ENCODE results near the gene TMEM184C.

The TMEM184C gene

GRCh38 chr4:147643616-147644015 is 26.4 kb downstream of the TMEM184C start:
- ATAC-seq, result no peak
- TF ChIP-seq ZNF8 (CRISPR knock-in tag; IDR thresholded peaks at IDR 0.05), result no peak
- TF ChIP-seq ZC3H10 (CRISPR knock-in tag; IDR thresholded peaks at IDR 0.05), result no peak

- no peak for TF ChIP-seq ARNTL (CRISPR knock-in tag; IDR thresholded peaks at IDR 0.05; ENCODE audit: borderline replicate concordance, low read depth)
- no peak for TF ChIP-seq RARB (CRISPR knock-in tag; IDR thresholded peaks at IDR 0.05)
- TF ChIP-seq ZFP3 (CRISPR knock-in tag; IDR thresholded peaks at IDR 0.05), result no peak
- TF ChIP-seq ZC3H10 (CRISPR knock-in tag; IDR thresholded peaks at IDR 0.05), result no peak
- no peak for TF ChIP-seq TSHZ2 (CRISPR knock-in tag; IDR thresholded peaks at IDR 0.05)
- no peak for TF ChIP-seq POU6F1 (CRISPR knock-in tag; IDR thresholded peaks at IDR 0.05; ENCODE audit: borderline replicate concordance, low read depth)
- no peak for TF ChIP-seq ZNF70 (CRISPR knock-in tag; IDR thresholded peaks at IDR 0.05)
- no peak for TF ChIP-seq OSR1 (CRISPR knock-in tag; IDR thresholded peaks at IDR 0.05)
- TF ChIP-seq ZFP30 (CRISPR knock-in tag; IDR thresholded peaks at IDR 0.05), result no peak
- no peak for TF ChIP-seq CREB5 (CRISPR knock-in tag; IDR thresholded peaks at IDR 0.05; ENCODE audit: low read depth)
- TF ChIP-seq ISL1 (CRISPR knock-in tag; IDR thresholded peaks at IDR 0.05), result no peak
- no peak for TF ChIP-seq GLIS3 (CRISPR knock-in tag; IDR thresholded peaks at IDR 0.05)
- TF ChIP-seq BACH2 (CRISPR knock-in tag; IDR thresholded peaks at IDR 0.05; ENCODE audit: borderline replicate concordance), result no peak
- TF ChIP-seq PPARA (CRISPR knock-in tag; IDR thresholded peaks at IDR 0.05; ENCODE audit: borderline replicate concordance), result no peak
- TF ChIP-seq TCF4 (CRISPR knock-in tag; IDR thresholded peaks at IDR 0.05; ENCODE audit: borderline replicate concordance), result no peak
- no peak for TF ChIP-seq TOX (CRISPR knock-in tag; IDR thresholded peaks at IDR 0.05; ENCODE audit: borderline replicate concordance)
- TF ChIP-seq ZNF8 (CRISPR knock-in tag; IDR thresholded peaks at IDR 0.05), result no peak
- no peak for TF ChIP-seq PATZ1 (CRISPR knock-in tag; IDR thresholded peaks at IDR 0.05; ENCODE audit: borderline replicate concordance)
- no peak for TF ChIP-seq SNAI2 (CRISPR knock-in tag; IDR thresholded peaks at IDR 0.05)
- TF ChIP-seq CSRNP3 (CRISPR knock-in tag; IDR thresholded peaks at IDR 0.05), result no peak
Measured at GRCh38 chr4:147644471-147644870, 27.3 kb downstream of the TMEM184C start.

GRCh38 chr4:147645099-147645498 is 27.9 kb downstream of the TMEM184C start:
- ATAC-seq, result no peak
- TF ChIP-seq PATZ1 (CRISPR knock-in tag; IDR thresholded peaks at IDR 0.05; ENCODE audit: borderline replicate concordance), result peak; percentile 69; the same call in 1 of the 2 replicates
- TF ChIP-seq CREB5 (CRISPR knock-in tag; IDR thresholded peaks at IDR 0.05; ENCODE audit: low read depth), result peak; percentile 61; the same call in 1 of the 2 replicates
- TF ChIP-seq CSRNP3 (CRISPR knock-in tag; IDR thresholded peaks at IDR 0.05), result 0 out of 2 replicates have a peak, but pooled peaks have one; percentile 23
- no peak for TF ChIP-seq RARB (CRISPR knock-in tag; IDR thresholded peaks at IDR 0.05)
- 0 out of 2 replicates have a peak, but pooled peaks have one; percentile 56 for TF ChIP-seq SNAI2 (CRISPR knock-in tag; IDR thresholded peaks at IDR 0.05)
- peak; percentile 99 for TF ChIP-seq ISL1 (CRISPR knock-in tag; IDR thresholded peaks at IDR 0.05)
- TF ChIP-seq ZNF565 (CRISPR knock-in tag; conservative IDR thresholded peaks at IDR 0.05; ENCODE audit: low read depth), result no peak

More at GRCh38 chr4:147644471-147644870, 27.3 kb downstream of the TMEM184C start:
- no peak for ATAC-seq
